ENCODE results near the gene SRC.

SRC gene

GRCh38 chr20:37314099-37314498 lies 31.8 kb upstream of the SRC start:
- TF ChIP-seq TAF1 (IDR thresholded peaks at IDR 0.05; ENCODE audit: low read depth, low read length) = no peak
- TF ChIP-seq POU2F2 (IDR thresholded peaks at IDR 0.05; ENCODE audit: low read depth, low read length) = no peak
- no peak for TF ChIP-seq POLR2AphosphoS5 (IDR thresholded peaks at IDR 0.05; ENCODE audit: low read depth, low read length)
- TF ChIP-seq PAX5 (IDR thresholded peaks at IDR 0.05; ENCODE audit: insufficient read depth, low read length, severe bottlenecking) = no peak
- TF ChIP-seq POLR2A (IDR thresholded peaks at IDR 0.05; ENCODE audit: low read depth, low read length) = no peak
- TF ChIP-seq SPI1 (IDR thresholded peaks at IDR 0.05; ENCODE audit: low read depth, low read length) = no peak
- FAIRE-seq (no peak), DNase-seq (ENCODE audit: insufficient read length, low spot score) (no peak)

DNA sequence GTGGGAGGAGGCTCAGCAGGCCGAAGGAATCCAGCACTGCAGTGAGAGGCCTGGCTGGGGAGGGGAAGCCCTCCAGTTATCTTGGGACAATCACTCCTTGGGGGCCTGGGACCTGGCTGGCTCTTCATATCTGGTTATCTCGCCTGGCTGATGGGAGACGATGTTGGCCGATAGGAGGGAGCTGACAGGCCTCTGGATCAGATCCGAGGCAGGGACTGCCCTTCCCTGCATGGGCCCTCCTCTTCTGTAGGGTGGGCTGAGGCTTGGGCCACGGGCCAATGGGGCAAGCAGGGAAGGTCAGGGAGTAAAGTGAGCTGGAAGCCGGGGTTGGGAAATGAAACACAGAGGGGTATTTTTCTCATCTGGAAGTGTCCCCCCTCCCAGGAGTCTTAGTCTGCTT lies 31.3 kb upstream of the SRC start:
- DNase-seq (ENCODE audit: insufficient read length, low spot score) (no peak), FAIRE-seq (no peak)

GRCh38 chr20:37315021-37315451 lies 30.9 kb upstream of the SRC start:
- no peak for TF ChIP-seq POLR2AphosphoS5 (IDR thresholded peaks at IDR 0.05; ENCODE audit: low read depth, low read length)
- no peak for TF ChIP-seq POU2F2 (IDR thresholded peaks at IDR 0.05; ENCODE audit: low read depth, low read length)
- TF ChIP-seq TAF1 (IDR thresholded peaks at IDR 0.05; ENCODE audit: low read depth, low read length) = no peak
- no peak for TF ChIP-seq SPI1 (IDR thresholded peaks at IDR 0.05; ENCODE audit: low read depth, low read length)
- no peak for TF ChIP-seq PAX5 (IDR thresholded peaks at IDR 0.05; ENCODE audit: insufficient read depth, low read length, severe bottlenecking)
- TF ChIP-seq POLR2A (IDR thresholded peaks at IDR 0.05; ENCODE audit: low read depth, low read length) = no peak
- FAIRE-seq (no peak), DNase-seq (ENCODE audit: insufficient read length, low spot score) (no peak)

More for the DNA sequence above, 31.3 kb upstream of the SRC start:
- TF ChIP-seq POLR2AphosphoS5 (IDR thresholded peaks at IDR 0.05; ENCODE audit: low read depth, low read length) (no peak), SPI1 (IDR thresholded peaks at IDR 0.05; ENCODE audit: low read depth, low read length) (no peak), POLR2A (IDR thresholded peaks at IDR 0.05; ENCODE audit: low read depth, low read length) (no peak), TAF1 (IDR thresholded peaks at IDR 0.05; ENCODE audit: low read depth, low read length) (no peak), PAX5 (IDR thresholded peaks at IDR 0.05; ENCODE audit: insufficient read depth, low read length, severe bottlenecking) (no peak), POU2F2 (IDR thresholded peaks at IDR 0.05; ENCODE audit: low read depth, low read length) (no peak)

DNA sequence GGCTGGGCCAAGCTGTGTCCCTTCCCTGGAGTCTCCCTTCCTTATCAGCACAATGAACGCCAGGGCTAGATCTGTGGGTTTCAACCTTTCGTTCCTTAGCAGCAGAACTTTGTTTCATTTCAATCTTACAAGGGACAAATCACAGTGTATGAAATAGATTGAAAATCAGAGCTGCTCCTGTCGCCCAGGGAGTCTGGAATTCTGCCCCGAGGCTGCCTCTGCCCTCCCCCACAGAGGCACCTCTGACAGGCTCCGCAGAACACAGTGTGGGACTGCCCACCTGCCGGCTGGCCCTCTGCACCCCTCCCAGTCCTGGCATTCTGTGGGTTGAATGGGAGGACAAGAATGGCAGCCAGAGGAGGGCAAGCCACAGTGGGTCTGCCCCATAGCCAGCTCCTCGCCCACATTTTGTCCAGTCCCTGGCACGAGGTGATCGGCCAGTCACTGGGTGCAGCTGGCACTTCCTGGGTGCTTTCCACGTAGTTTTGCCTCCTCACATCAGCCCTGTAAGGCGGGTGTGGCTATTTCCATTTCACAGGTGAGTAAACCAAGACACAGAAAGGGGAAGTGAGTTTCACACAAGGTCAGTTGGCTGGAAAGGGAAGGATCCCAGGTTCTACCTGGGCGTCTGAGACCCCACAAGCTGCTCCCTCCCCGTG lies 30.4 kb upstream of the SRC start:
- DNase-seq (ENCODE audit: insufficient read length, low spot score) = peak; percentile 52
- TF ChIP-seq POLR2AphosphoS5 (IDR thresholded peaks at IDR 0.05; ENCODE audit: low read depth, low read length) = peak; percentile 17; the same call in 1 of the 2 replicates
- TF ChIP-seq SPI1 (IDR thresholded peaks at IDR 0.05; ENCODE audit: low read depth, low read length) = peak; percentile 98
- TF ChIP-seq POLR2A (IDR thresholded peaks at IDR 0.05; ENCODE audit: low read depth, low read length) = no peak
- TF ChIP-seq PAX5 (IDR thresholded peaks at IDR 0.05; ENCODE audit: insufficient read depth, low read length, severe bottlenecking) = peak; percentile 60
- no peak for TF ChIP-seq TAF1 (IDR thresholded peaks at IDR 0.05; ENCODE audit: low read depth, low read length)
- peak; percentile 95 for FAIRE-seq

DNA sequence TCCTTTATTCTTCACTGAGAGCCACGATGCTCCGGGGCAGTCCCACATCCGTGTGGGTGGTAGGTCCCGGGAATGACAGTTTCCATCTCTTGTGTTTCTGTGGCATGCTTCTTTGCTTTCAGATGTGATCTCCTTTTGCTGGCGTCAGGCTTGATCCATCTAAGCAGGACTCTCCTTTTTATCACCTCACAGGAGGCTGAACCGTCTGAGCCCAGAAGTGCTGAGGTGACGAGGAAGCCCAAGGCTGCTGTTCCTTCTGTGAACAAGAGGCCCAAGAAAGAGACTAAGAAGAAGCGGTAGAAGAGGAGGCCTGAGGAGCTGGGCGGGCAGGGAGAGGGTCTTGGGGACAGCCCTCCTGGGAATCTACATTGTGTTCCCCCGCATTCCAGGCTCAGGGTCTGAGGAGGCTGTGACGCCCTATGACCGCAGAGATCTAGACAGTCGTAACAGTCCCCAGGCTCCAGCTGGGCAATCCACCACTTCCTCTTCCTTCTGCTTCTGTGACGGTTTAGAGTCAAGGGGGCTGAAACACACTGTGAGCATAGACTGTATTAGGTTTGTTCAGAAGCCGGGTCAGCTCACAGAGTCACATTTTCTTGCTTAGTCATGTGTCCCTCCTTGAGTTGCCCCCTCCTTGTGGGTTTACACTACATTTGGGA lies 29.7 kb upstream of the SRC start:
- TF ChIP-seq SPI1 (IDR thresholded peaks at IDR 0.05; ENCODE audit: low read depth, low read length) (peak; percentile 95), POLR2A (IDR thresholded peaks at IDR 0.05; ENCODE audit: low read depth, low read length) (0 out of 2 replicates have a peak, but pooled peaks have one; percentile 28), PAX5 (IDR thresholded peaks at IDR 0.05; ENCODE audit: insufficient read depth, low read length, severe bottlenecking) (no peak)
- peak; percentile 63 for DNase-seq (ENCODE audit: insufficient read length, low spot score)
- FAIRE-seq = no peak

DNA sequence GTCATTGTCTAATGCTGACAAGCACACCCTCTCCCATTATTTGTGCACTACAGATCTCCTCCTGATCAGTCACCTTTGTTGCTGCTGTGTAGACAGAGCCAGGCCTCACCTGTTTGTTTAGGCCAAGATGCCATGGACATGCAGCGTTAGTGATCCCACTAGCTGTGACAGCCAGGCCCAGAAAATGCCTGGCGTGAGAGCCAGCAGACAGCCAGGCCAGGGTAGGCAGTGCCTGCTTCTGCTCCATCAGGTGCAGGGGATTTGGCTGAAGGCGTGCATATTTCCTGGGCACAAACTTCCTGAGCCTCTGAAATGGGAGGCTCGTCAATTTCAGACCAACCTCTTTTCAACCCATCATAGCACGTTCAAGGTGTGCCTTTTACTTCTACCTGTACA lies 29.2 kb upstream of the SRC start:
- no peak for DNase-seq (ENCODE audit: insufficient read length, low spot score)
- no peak for FAIRE-seq
- TF ChIP-seq POLR2A (IDR thresholded peaks at IDR 0.05; ENCODE audit: low read depth, low read length) (no peak), PAX5 (IDR thresholded peaks at IDR 0.05; ENCODE audit: insufficient read depth, low read length, severe bottlenecking) (no peak), POLR2AphosphoS5 (IDR thresholded peaks at IDR 0.05; ENCODE audit: low read depth, low read length) (no peak), TAF1 (IDR thresholded peaks at IDR 0.05; ENCODE audit: low read depth, low read length) (no peak), SPI1 (IDR thresholded peaks at IDR 0.05; ENCODE audit: low read depth, low read length) (no peak), POU2F2 (IDR thresholded peaks at IDR 0.05; ENCODE audit: low read depth, low read length) (no peak)

DNA sequence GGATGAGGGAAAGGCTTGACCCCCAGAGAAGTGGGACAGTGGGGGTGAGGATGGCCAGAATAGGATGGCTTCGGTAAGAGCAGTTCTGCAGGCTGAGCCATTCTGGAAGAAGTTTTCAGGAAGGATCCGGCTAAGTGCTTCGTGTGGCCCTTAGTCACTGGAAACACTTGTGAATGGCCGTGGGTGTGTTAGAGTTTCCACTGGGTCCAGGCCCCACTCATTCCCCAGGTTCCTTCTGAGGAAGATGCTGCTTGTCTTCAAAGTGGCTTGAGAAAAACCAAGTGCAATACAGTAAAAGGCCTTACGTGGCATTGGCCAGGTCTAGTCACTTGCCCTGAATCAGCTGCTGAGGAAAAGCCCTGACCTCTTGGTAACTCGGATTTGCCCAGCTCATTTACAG lies 28.6 kb upstream of the SRC start:
- no peak for DNase-seq (ENCODE audit: insufficient read length, low spot score)
- peak; percentile 20 for FAIRE-seq
- TF ChIP-seq POLR2A (IDR thresholded peaks at IDR 0.05; ENCODE audit: low read depth, low read length) (no peak), POLR2AphosphoS5 (IDR thresholded peaks at IDR 0.05; ENCODE audit: low read depth, low read length) (0 out of 2 replicates have a peak, but pooled peaks have one; percentile 6)

DNA sequence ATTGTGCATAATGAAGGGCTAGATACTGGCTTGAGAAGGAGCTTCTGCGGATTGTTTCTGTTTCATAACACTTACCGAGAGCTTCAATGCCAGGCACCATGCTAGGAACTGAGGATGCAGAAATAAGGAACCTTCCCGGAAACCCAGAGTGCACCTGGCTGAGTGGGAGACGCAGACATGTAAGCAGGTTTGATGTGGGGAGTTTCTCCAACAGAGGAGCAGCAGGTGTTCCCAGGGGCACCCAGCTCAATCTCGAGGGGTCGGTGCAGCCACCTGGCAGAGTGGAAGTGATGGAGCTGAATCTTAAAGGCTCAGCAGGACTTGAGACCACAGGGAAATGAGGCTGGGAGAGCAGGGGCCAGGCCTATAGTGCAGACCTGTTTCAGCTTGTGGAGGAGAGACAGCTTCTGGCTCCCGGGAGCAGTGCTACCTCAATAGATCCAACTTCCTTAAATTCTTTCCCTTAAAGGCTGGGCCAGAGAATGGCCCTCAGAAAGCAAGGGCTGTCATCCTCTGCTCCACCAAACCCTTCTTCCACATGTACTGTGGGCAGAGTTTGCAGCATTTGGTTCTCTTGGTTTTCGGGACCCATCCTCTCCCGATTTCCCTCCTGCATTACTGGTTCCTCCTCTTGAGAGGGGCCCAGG lies 27.8 kb upstream of the SRC start:
- no peak for FAIRE-seq
- no peak for DNase-seq (ENCODE audit: insufficient read length, low spot score)
- TF ChIP-seq TAF1 (IDR thresholded peaks at IDR 0.05; ENCODE audit: low read depth, low read length) (no peak), POLR2AphosphoS5 (IDR thresholded peaks at IDR 0.05; ENCODE audit: low read depth, low read length) (no peak), PAX5 (IDR thresholded peaks at IDR 0.05; ENCODE audit: insufficient read depth, low read length, severe bottlenecking) (no peak), SPI1 (IDR thresholded peaks at IDR 0.05; ENCODE audit: low read depth, low read length) (no peak), POLR2A (IDR thresholded peaks at IDR 0.05; ENCODE audit: low read depth, low read length) (no peak), POU2F2 (IDR thresholded peaks at IDR 0.05; ENCODE audit: low read depth, low read length) (no peak)

DNA sequence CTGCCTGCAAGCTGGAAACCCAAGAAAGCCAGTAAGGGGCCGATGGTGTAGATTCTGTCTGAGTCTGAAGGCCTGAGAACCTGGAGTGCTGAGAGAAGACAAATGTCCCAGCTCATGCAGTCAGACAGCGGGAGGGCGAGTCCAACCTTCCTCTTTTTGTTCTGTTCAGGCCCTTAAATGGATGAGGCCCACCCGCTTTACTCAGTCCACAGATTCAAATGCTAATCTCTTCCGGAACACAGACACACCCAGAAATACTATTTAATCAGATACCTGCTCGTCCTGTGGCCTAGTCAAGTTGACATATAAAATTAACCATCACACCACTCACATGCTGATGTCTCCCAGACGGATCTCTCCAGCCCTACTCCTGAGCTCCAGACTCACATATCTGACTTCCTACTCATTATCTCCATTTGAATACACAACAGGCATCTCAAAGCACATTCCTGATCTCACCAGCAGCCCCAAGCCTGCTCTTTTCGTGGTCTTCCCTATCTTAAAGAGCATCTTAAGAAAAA lies 26.7 kb upstream of the SRC start:
- no peak for DNase-seq (ENCODE audit: insufficient read length, low spot score)
- FAIRE-seq = no peak
- TF ChIP-seq TAF1 (IDR thresholded peaks at IDR 0.05; ENCODE audit: low read depth, low read length) (no peak), POLR2A (IDR thresholded peaks at IDR 0.05; ENCODE audit: low read depth, low read length) (no peak), SPI1 (IDR thresholded peaks at IDR 0.05; ENCODE audit: low read depth, low read length) (no peak)
